Measurements from ENCODE around the gene PEX6. TPM values are rescaled to one million over a fixed set of nuclear protein-coding genes. Genes with fewer than 3 reads are reported as not detected.
"Not testable (repeated sequence)": the region's sequence is repeated elsewhere in the genome, so short reads cannot be mapped to it uniquely, and the experiment has no call there.

The PEX6 gene
- polyA plus RNA-seq, 4 donors = 15.5 to 27.2 (median 19.1) TPM

- DNase-seq (ENCODE audit: low read depth in 4 of 4, low spot score in 3 of 4) = not testable (repeated sequence)
Observed at GRCh38 chr6:42998205-42998604, 19.2 kb upstream of the PEX6 start.

- no peak for DNase-seq (ENCODE audit: low read depth in 4 of 4, low spot score in 3 of 4)
Observed at GRCh38 chr6:42996513-42996912, 17.5 kb upstream of the PEX6 start.

DNA sequence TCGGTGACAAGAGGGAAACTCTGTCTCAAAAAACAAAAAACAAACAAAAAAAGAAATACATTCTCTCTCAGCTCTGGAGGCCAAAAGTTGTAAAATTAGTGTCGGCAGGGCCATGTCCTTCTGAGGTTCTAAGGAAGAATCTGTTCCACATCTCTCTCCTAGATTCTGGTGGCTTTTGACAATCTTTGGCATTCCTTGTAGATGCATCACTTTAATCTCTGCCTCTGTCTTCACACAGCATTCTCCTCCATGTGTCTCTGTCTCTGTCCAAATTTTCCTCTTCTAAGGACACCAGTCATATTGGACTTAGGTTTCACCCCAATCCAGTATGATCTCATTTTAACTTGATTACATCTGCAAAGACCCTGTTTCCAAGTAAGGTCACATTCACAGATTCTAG is 14.5 kb upstream of the PEX6 start:
- no peak for DNase-seq (ENCODE audit: low read depth in 4 of 4, low spot score in 3 of 4)

DNA sequence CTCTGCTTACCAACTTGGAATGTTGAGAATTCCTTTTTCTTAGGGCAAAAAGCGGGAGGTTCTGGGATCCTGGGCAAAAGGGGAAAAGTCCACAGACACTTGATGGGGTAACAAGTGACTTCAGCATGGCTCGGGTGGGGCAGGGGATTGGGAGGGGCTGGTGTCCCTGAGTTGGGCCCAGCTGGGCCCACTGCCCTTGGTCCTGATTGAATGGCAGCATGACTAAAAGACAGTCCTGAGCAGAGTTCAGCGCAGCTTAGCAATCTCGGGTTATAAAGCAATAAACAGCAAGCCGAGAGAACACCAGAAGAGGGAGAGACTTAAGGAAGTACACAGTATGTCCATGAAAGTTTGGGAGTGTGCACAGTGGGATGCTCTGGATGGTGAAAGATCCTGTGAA is 10.9 kb upstream of the PEX6 start:
- no peak for DNase-seq (ENCODE audit: low read depth in 4 of 4, low spot score in 3 of 4)

GRCh38 chr6:42988486-42989020 is 9.6 kb upstream of the PEX6 start:
- no peak for DNase-seq (ENCODE audit: low read depth in 4 of 4, low spot score in 3 of 4)

DNA sequence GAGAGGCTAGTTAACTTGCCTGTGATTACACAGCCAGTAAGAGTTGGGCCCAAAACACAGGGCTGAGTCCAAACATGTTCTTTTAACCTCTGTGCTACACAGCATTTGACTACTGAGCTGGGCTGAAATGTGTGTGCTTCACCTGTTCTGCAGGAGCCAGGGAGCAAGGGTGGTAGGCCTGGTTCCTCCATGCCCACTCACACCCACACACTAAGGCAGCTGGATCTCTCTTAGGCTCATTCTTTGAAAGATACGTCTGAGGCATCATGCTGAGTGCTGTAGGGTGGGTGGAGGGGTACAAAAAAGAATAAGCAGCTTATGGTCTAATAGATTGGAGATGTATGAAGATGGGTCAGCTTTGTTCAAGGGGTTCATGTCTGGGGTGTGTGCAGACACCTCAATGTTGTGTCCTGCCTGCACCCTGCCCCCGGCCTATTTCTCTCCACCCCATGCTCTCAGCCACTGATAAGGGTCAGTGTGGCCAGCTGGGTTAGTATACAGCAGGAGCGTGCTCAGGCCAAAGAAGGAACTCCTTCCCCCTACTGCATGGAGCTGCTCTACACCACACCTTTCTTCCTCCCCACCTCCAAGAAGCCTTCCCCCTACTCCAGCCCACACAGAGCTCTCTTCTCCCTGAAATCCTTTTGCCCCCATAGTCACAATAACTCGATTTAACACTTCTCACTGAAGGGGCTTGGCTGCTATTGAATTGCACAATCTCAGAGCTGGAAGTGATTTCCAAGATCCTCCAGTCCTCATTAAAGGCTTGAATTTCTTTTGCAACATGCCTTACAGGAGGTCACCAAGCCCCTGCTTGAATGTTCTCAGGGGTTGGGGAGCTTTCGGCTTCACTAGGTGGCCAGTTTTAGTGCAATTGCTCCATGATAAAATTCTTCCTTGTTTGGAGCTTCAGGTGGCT is 8.8 kb upstream of the PEX6 start:
- DNase-seq (ENCODE audit: low read depth in 4 of 4, low spot score in 3 of 4) = no peak

DNA sequence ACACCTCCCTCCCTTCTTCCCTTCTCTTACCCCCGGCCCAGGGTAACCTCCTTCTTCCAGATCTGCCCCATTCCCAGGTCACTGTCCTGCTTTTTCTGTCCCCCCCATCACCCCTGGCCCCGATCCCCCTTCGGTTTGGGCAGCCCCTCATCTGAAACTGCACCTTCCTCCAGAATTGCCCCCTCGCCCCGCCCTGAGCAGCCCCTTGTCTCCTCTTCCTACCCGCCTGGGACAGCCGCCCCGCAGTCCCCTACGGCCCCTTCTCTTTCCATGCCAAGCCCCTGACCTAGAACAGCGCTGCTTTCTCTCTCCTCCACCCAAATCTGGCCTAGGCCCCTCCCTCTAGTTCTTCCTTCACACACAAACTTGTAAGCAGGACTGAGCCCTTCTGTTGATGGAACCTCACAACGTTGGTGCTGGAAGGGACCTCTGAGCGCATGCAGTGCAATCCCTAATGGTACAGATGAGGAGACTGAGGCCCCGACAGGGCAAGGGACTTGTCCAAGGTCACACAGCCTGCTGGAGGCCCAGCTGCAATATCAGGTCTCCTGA is 6.0 kb upstream of the PEX6 start:
- DNase-seq (ENCODE audit: low read depth in 4 of 4, low spot score in 3 of 4) = no peak

- DNase-seq (ENCODE audit: low read depth in 4 of 4, low spot score in 3 of 4) = peak; percentile 90 to 98 (median 96)
Observed at GRCh38 chr6:42984001-42984923, 5.3 kb upstream of the PEX6 start, which contains the start of gene PPP2R5D. PPP2R5D (plus strand) TSS chr6:42984570; CDS start chr6:42984678, 108 bp downstream.

- no peak for DNase-seq (ENCODE audit: low read depth in 4 of 4, low spot score in 3 of 4)
Observed at GRCh38 chr6:42981836-42982235, 2.9 kb upstream of the PEX6 start.

DNA sequence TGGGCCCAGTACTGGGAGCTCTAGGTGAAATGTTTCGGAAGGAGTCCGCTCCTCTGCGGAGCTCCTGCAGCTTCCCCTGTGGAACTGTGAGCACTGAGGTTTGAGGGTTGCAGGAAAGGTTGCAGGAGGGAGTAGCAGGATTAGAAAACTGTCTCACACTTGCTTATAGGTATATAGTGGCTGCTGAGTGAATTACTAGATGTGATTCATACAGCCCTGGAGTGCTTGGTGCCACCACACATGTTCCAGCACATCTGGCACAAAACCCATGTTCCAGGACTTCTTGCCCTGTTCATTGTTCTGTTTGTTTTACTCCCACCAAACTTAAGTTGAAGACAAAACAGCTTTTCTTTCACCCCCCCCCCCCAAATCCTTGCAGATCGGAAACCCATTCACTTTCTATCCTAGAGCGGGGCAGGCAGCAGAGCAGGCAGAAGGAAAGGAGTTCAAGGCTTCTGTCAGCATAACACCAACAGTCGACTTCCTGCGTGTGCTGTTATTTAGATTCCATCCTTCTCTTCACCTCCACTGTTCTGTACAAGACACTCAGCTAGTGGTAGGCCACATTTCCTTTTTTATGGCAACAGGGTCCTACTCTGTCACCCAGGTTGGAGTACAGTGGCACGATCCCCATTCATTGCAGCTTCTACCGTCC is 669 bp upstream of the PEX6 start:
- DNase-seq (ENCODE audit: low read depth in 4 of 4, low spot score in 3 of 4) = no peak

GRCh38 chr6:42978487-42978838 is 518 bp downstream of the PEX6 start:
- DNase-seq (ENCODE audit: low read depth in 4 of 4, low spot score in 3 of 4) = no peak

DNA sequence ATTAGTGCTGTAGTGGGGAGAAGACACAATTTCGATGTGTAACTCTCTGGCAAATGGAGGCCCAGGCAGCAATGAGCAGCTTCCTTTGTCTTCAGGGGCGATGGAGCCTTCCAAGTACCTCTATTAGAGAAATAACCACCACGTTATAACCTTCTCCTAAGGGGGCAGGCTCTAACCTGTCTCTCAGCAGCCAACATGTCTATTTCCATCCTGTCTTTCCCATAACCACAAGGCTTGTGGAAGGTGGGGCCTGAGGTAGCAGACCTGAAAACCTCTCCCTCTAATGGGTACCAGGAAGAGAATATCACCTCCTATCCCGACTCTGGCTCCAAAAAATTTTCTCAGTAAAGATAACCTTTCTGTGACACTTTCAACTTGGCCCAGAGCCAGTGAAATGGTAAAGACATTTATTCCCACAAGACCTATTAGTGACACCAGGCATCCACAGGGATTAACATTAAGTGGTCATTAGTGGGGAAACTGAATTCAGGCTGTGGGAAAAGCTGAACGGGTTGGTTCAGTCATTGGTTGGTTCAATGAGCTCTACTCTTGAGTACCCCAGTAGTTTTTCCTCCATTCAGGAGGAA is 4.0 kb downstream of the PEX6 start:
- no peak for DNase-seq (ENCODE audit: low read depth in 4 of 4, low spot score in 3 of 4)

DNA sequence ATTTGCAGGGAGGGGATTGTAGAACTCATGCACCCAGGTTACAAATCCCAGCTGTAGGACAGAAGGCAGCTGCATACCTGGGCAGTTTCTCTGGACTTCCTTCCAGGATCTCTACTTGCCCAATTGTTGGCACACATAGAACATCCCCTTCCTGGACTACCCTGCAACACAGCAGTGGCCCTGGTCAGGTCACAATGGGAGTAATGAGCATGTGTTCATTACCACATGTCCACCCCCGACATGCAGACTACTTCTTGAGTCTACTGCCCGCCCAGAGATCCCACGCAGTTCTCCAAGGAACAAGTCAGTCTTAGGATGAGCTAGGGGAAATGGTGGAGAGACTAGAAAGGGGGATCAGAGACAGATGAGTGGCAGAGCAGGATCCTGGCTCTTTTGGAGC is 5.1 kb downstream of the PEX6 start:
- no peak for DNase-seq (ENCODE audit: low read depth in 4 of 4, low spot score in 3 of 4)

DNA sequence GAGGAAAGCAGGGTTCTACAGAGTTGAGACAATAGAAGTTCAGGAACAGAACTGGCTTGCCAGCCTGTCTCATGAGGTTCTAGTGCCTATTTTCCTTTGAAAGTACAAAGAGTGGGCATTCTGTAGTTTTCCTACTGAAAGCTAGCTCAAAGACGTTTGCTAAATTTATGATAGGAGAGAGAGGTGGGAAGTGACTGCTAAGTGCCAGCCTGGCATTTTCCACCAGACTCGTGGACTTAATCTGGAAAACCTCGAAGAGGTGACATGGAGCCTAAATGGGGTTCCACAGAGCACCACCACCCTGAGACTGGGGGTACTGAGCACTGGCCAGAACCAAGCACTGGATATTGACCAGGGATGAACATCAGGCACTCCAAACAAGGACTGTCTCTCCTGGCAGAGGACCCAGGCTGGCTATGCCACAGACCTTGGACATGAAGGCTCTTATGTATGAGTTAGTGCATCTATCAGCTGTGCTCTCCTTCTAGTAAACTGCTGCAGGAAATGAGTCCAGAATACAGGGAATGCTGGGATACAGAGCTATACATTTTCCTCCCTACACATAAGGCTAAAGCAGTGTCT is 7.1 kb downstream of the PEX6 start:
- no peak for DNase-seq (ENCODE audit: low read depth in 4 of 4, low spot score in 3 of 4)

DNA sequence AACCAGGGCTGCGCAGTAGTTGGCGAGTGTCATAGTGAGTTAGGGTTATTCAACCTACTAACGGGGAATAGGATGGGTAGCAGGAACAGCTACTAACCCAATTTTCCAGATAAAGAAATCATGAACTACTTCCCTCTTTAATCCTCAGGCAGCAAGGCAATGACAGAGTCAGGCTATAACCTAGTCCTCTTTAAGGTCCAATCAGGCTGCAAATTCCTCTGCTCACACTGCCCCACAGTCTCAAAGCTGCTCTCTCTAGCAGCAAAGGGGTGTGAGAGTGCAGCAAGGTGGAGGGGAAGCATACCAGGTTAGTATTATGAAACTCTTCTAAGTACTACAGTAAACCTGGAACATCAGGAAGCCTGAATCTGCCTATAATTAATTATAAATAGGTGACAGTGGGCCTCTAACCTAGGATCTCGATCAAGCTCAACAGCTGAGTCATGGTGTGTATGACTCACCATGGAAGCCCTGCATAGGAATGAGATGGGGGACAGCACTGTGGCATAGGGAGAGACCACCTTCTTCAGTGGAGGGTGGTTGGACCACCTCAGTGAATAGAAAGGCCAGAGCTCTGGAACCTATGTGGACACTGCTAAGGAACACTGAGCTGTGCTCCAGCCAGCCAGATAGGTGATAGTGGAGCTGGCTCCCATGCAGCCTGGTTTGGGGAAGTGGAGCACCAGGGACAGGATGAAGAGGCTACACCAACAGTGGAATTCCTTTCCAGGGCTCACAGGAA is 7.9 kb downstream of the PEX6 start:
- DNase-seq (ENCODE audit: low read depth in 4 of 4, low spot score in 3 of 4) = no peak

GRCh38 chr6:42969934-42970333 is 9.0 kb downstream of the PEX6 start:
- DNase-seq (ENCODE audit: low read depth in 4 of 4, low spot score in 3 of 4) = no peak

GRCh38 chr6:42969431-42969830 is 9.6 kb downstream of the PEX6 start:
- DNase-seq (ENCODE audit: low read depth in 4 of 4, low spot score in 3 of 4) = no peak

DNA sequence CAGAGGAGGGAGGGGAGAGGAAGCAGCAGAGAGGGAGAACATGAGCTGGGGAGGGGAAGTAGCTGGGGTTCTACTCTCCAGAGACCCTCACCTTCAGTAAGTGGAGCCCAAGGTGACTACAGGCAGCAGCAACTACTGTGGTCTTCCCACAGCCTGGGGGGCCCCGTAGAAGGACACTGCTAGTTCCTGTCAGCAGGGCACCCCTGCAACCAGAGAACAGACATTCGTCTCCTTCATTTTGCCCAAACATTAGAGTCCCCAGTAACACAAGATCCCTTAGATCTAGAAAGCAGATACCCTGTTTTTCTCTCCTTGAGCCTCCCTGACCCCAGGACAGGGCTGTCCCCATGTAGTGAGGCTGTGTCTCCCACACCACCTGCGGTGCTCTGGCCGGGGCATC is 10.2 kb downstream of the PEX6 start:
- no peak for DNase-seq (ENCODE audit: low read depth in 4 of 4, low spot score in 3 of 4)

DNA sequence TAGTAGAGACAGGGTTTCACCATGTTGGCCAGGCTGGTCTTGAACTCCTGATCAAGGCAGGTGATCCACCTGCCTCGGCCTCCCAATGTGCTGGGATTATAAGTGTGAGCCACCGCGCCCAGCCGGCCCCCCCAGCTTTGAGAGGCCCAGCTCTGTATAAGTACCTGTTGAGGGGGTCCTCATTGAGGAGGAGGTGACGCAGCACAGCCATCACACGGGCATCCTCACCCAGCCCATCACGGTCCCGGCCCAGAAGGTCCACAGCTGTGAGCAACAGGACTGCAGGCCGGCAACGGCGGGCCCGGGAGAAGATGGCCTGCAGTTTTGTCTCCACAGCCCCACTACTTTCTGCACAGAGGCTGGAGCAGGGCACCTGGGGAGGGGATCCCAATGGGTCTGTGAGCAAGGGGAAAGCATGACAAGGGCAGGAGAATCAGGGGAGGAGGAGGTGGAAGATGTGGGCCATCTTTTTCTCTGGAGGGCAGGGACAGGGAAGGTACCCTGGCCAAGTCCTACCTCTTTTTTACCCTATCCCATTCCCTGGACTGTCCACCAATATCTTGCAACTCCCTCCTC is 10.8 kb downstream of the PEX6 start:
- no peak for DNase-seq (ENCODE audit: low read depth in 4 of 4, low spot score in 3 of 4)
